Ectodermal cell (in vitro differentiated cells): Measurements from ENCODE around the gene WNK1.
"Not testable (repeated sequence)": the region's sequence is repeated elsewhere in the genome, so short reads cannot be mapped to it uniquely, and the experiment has no call there.

Experiments
- H3K27ac ChIP-seq: 2 replicates; pipeline ENCODE4 v1.7.0; 2013; ENCODE audit warnings: mild to moderate bottlenecking, low read depth, low read length; ENCODE audit not compliant: insufficient read depth, poor library complexity, severe bottlenecking
- H3K27me3 ChIP-seq: 2 replicates; pipeline ENCODE4 v1.7.0; 2013; ENCODE audit warnings: mild to moderate bottlenecking, low read length; ENCODE audit not compliant: insufficient read depth, control insufficient read depth, poor library complexity, severe bottlenecking
- H3K36me3 ChIP-seq: one replicate; pipeline ENCODE4 v1.7.0; 2013; ENCODE audit warnings: low read length; ENCODE audit not compliant: control insufficient read depth, insufficient read depth
- H3K4me1 ChIP-seq: one replicate; pipeline ENCODE4 v1.7.0; 2013; ENCODE audit warnings: low read length; ENCODE audit not compliant: control insufficient read depth, insufficient read depth
- H3K4me3 ChIP-seq: 2 replicates; pipeline ENCODE4 v1.7.0; 2013; ENCODE audit warnings: low read depth, low read length, control low read depth; ENCODE audit not compliant: insufficient read depth
- H3K9me3 ChIP-seq: 2 replicates; pipeline ENCODE4 v1.7.0; 2013; ENCODE audit warnings: mild to moderate bottlenecking, low read length, moderate library complexity; ENCODE audit not compliant: control insufficient read depth
- WGBS, 2 experiments: methylation state at CpG; one replicate each; pipeline ENCODE4 v1.1.7; 2013; ENCODE audit warnings: missing lambda C conversion rate in 2 of 2; 5-methylcytosine and 5-hydroxymethylcytosine counted together

WNK1 gene

DNA sequence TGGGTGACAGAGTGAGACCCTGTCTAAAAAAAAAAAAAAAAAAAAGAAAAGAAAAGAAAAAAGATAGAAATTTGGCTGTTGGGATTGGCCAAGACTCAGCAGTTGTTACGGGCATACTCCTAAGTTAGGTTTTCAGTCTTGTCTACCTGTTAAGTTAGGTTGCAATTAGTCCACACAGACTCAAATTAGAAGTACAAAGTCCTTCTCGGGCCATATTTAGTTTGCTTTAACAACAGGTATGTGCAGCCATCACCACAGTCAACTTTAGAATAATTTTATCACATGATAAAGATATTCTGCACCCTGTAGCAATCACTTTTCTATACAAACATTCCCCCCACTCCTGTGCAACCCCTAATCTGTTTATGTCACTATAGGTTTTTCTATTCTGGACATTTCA lies 85.2 kb downstream of the WNK1 start:
- no peaks in the 10 kb centered on the region for H3K9me3 ChIP-seq
- no peaks in the 10 kb centered on the region for H3K4me1 ChIP-seq
- H3K27me3 ChIP-seq = no peaks in the 10 kb centered on the region
- no peak overlapping the region for H3K27ac ChIP-seq
- H3K4me3 ChIP-seq = no peak overlapping the region
- H3K36me3 ChIP-seq = no peaks in the 10 kb centered on the region
- 91 to 98% methylated on average over 2 of the region's 2 CpGs for WGBS, 2 experiments

DNA sequence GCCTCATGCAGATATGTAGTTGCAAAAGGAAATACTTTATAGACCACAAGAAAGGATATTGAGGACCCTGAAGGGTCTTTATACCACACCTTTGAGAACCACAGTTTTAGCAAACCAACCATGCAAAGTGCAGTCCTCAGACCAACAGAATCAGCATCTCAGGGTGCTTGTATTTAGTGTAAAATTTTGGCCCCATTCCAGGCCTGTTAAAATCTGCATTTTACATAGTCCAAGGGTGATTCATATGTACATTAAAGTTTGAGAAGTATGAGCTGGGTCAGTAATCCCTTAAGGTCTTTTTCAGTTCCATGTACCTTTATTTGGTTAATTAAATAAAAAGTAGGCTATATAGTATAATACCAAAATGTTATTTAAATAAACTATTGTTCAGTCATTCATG lies 91.2 kb downstream of the WNK1 start:
- no peak overlapping the region for H3K4me3 ChIP-seq
- H3K27me3 ChIP-seq = no peaks in the 10 kb centered on the region
- no peak overlapping the region for H3K27ac ChIP-seq
- H3K36me3 ChIP-seq = no peaks in the 10 kb centered on the region
- H3K4me1 ChIP-seq = no peaks in the 10 kb centered on the region
- no peaks in the 10 kb centered on the region for H3K9me3 ChIP-seq

DNA sequence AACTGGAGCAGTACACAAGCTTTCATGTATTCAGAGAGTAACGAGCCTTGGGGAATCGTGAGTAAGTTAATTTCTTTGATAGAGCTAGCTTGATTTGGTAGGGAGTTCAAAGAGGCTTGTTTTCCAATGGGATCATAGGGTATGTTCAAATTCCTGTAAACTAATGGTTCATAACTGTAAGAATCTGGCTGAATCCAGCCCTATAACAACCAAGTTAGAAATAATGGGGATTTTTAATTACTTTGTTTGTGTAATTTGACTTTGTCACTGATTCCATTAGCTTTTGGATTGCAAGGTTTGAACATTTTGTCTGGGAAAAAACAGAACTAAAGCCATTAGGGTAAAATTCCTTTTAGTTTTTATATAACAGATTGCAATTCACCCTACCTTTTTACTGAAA lies 94.0 kb downstream of the WNK1 start:
- 95 to 98% methylated on average over 2 of the region's 2 CpGs for WGBS, 2 experiments
- no peaks in the 10 kb centered on the region for H3K27me3 ChIP-seq

DNA sequence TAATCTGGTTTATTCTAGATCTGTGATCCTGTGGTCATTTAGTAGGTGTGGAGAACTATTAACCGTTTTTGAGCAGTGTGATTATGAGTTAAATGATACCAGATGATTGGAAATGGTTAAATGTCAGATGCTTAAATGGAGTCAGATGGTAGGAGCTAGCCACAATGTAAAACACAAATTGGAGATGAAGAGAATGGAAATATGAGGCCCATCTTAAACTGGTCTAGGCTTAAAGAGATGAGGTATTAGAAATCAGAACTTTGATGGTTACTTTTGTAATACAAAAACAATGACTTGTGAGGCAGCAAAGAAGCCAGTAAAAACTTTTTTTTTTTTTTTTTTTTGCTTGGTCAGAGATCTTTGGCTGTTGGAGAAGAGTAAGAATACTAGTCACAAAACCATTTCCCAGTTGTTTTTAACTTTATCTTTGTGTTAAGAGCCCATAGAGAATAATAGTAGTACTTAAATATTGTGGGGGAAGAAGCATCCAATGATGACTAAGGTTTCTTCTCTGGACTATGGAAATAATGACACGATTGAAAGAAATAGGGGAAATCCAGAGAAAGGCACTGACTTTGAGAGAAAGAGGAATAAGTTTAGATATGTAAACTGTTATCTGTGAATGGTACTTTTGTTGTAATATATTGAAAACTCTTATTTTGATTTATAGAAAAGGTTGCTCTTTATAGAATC lies 95.9 kb downstream of the WNK1 start:
- Histone ChIP-seq H3K36me3 (peaks cover 4% of the 10 kb centered on the region), H3K4me1 (no peaks in the 10 kb centered on the region), H3K27me3 (no peaks in the 10 kb centered on the region), H3K9me3 (no peaks in the 10 kb centered on the region), H3K27ac (no peak overlapping the region), H3K4me3 (no peak overlapping the region)
- 97 to 99% methylated on average over 2 of the region's 2 CpGs for WGBS, 2 experiments

More for the DNA sequence above, 94.0 kb downstream of the WNK1 start:
- H3K4me3 ChIP-seq = no peak overlapping the region
- H3K27ac ChIP-seq = no peak overlapping the region
- no peaks in the 10 kb centered on the region for H3K4me1 ChIP-seq
- H3K36me3 ChIP-seq = peaks cover 4% of the 10 kb centered on the region
- no peaks in the 10 kb centered on the region for H3K9me3 ChIP-seq

DNA sequence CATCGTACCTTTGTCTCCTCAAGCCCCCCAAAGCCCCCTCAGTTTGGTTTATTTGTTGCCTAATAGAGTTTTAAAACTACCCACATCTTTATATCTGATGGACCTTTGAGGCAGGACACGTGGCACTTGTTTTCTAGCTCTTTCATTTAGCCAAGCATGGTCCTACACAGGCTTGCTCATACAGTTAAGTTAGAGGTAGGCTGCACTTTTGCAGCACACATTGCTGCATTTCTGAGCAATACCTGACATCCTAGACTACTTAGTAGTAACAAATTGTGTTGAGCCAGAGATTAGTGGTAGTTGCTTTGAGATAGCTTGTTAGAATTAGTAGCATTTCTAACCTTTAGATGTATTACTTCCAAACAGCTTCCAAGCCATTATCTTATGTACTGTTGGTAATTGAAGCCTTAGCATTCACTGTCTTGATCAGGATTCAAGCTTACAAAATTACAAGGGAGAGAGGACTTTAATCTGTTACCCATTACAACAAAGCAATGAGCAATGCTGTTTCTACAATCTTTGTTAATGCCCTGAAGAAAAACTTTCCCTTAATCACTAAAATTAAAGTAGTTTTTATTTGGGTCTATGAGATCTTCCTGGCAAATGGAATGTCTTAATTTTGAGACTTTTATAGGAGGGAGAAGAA lies 96.6 kb downstream of the WNK1 start:
- H3K27ac ChIP-seq = no peak overlapping the region
- H3K4me1 ChIP-seq = no peaks in the 10 kb centered on the region
- no peaks in the 10 kb centered on the region for H3K9me3 ChIP-seq
- WGBS, 2 experiments = 93 to 98% methylated on average over 2 of the region's 2 CpGs
- H3K27me3 ChIP-seq = no peaks in the 10 kb centered on the region
- H3K4me3 ChIP-seq = no peak overlapping the region
- H3K36me3 ChIP-seq = peaks cover 4% of the 10 kb centered on the region

DNA sequence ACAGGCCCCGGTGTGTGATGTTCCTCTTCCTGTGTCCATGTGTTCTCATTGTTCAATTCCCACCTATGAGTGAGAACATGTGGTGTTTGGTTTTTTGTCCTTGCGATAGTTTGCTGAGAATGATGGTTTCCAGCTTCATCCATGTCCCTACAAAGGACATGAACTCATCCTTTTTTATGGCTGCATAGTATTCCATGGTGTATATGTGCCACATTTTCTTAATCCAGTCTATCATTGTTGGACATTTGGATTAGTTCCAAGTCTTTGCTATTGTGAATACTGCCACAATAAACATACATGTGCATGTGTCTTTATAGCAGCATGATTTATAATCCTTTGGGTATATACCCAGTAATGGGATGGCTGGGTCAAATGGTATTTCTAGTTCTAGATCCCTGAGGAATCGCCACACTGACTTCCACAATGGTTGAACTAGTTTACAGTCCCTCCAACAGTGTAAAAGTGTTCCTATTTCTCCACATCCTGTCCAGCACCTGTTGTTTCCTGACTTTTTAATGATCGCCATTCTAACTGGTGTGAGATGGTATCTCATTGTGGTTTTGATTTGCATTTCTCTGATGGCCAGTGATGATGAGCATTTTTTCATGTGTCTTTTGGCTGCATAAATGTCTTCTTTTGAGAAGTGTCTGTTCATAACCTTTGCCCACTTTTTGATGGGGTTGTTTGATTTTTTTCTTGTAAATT lies 97.5 kb downstream of the WNK1 start:
- not testable (repeated sequence) for H3K36me3 ChIP-seq, H3K4me1 ChIP-seq, H3K4me3 ChIP-seq, H3K9me3 ChIP-seq, H3K27me3 ChIP-seq, H3K27ac ChIP-seq
- WGBS, 2 experiments = no CpG with 5 or more reads among the region's 4 CpGs

DNA sequence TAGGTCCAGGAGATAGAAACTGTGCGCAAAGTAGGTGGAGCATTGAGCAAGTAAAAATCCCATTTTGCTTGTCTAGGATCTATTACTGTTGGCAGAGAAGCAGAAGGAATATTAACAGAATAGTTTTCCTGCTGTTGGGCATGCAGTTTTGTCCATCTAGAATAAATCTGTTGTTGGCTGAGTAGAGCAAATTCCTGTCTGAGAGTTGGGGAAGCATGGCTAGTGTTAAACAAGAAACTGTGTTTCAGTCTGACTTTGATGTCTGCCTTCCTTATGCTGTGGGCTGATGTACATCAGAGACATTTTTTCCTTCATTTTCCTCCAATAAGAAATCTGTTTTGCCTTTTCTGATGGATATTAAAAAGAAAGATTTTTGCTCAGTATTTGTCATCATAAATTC lies 99.0 kb downstream of the WNK1 start:
- Histone ChIP-seq H3K27ac (no peak overlapping the region), H3K9me3 (no peaks in the 10 kb centered on the region), H3K27me3 (no peaks in the 10 kb centered on the region), H3K4me3 (no peak overlapping the region), H3K36me3 (peaks cover 4% of the 10 kb centered on the region), H3K4me1 (no peaks in the 10 kb centered on the region)
- 96 to 97% methylated on average over 1 of the region's 1 CpG for WGBS, 2 experiments

DNA sequence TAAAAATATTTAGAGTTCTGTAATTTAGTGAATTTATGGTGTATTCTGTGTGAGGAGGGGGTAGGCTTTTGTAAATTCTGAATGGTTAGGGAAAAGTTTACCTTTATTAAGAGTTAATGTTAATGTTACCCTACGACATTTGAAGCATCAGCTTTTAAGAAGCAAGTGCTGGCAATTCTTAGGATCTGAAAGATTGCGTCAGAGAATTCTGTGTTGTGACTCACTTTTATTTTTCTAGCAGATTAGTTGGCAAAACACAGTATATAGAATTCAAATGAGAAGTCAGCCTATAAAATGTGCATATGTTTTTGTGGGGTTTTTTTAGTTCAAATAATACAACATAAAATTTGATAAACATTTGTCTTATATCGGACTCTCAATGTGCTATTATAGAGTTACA lies 99.5 kb downstream of the WNK1 start:
- no peaks in the 10 kb centered on the region for H3K4me1 ChIP-seq
- H3K9me3 ChIP-seq = no peaks in the 10 kb centered on the region
- peaks cover 4% of the 10 kb centered on the region for H3K36me3 ChIP-seq
- WGBS, 2 experiments = 100% methylated on average over 2 of the region's 3 CpGs
- no peak overlapping the region for H3K4me3 ChIP-seq
- H3K27ac ChIP-seq = no peak overlapping the region
- no peaks in the 10 kb centered on the region for H3K27me3 ChIP-seq

DNA sequence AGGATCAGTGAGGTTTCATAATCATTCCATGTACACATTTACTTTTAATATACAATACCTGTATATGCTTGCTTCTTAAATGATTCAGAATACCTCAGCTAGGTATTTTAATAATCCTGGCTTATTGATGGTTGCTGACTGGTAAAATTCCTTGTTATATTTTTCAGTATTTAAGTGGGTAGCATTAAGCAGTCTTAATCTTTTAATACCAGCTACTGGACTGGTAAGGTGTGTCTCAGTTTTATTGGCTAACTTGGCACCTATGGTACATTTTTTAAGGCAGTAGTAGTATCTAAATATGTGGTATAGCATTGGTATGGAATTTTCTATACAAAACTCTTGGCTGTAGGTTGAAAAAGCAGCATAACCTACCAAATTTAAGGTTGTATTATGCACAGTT lies 100.5 kb downstream of the WNK1 start:
- H3K27ac ChIP-seq = no peak overlapping the region
- H3K4me1 ChIP-seq = no peaks in the 10 kb centered on the region
- no peaks in the 10 kb centered on the region for H3K27me3 ChIP-seq
- H3K36me3 ChIP-seq = peaks cover 4% of the 10 kb centered on the region
- no peaks in the 10 kb centered on the region for H3K9me3 ChIP-seq
- H3K4me3 ChIP-seq = no peak overlapping the region

DNA sequence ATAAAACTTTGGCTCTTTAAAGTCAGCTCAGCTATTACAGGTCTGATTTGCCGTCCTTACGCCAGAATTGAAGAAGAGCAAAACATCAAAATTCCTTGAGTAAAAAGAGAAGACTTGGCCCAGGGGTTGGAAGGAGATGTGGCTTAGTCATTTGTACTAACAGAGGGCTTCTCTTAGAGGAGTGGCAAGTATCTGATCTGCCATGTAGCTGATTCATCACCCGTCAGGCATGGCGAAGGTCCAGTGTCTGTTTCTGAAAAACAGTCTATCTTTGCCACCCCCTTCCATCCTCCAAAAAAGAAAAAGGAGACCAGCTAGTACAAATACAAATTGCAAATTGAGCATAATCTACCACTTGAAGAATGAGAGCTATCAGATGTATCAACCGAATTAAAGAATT lies 105.2 kb downstream of the WNK1 start:
- peaks cover 18% of the 10 kb centered on the region for H3K36me3 ChIP-seq
- no peaks in the 10 kb centered on the region for H3K4me1 ChIP-seq
- no peaks in the 10 kb centered on the region for H3K27me3 ChIP-seq
- H3K27ac ChIP-seq = no peak overlapping the region
- WGBS, 2 experiments = 94 to 98% methylated on average over 5 of the region's 5 CpGs
- H3K9me3 ChIP-seq = no peaks in the 10 kb centered on the region
- no peak overlapping the region for H3K4me3 ChIP-seq
